IPS-15b (cell line): ENCODE results near the gene UGT1A7.

Experiments
- H3K27me3 ChIP-seq: one replicate; pipeline ENCODE4 v1.6.1; 2013; ENCODE audit warnings: low read length; ENCODE audit not compliant: control insufficient read depth, insufficient read depth
- H3K36me3 ChIP-seq: one replicate; pipeline ENCODE4 v1.6.1; 2013; ENCODE audit warnings: low read length; ENCODE audit not compliant: control insufficient read depth, insufficient read depth
- H3K4me1 ChIP-seq: one replicate; pipeline ENCODE4 v1.6.1; 2013; ENCODE audit warnings: mild to moderate bottlenecking, low read length; ENCODE audit not compliant: control insufficient read depth, insufficient read depth
- H3K4me3 ChIP-seq: one replicate; pipeline ENCODE4 v1.5.1; 2013; ENCODE audit warnings: low read depth, low read length
- H3K9ac ChIP-seq: one replicate; pipeline ENCODE4 v1.6.1; 2013; ENCODE audit warnings: low read depth, mild to moderate bottlenecking, low read length
- H3K9me3 ChIP-seq: one replicate; pipeline ENCODE4 v1.6.1; 2013; ENCODE audit warnings: mild to moderate bottlenecking, low read length; ENCODE audit not compliant: control insufficient read depth, insufficient read depth

The UGT1A7 gene

GRCh38 chr2:233817361-233817911 lies 135.7 kb downstream of the UGT1A7 start:
- H3K9ac ChIP-seq, result no peak overlapping the region
- no peaks in the 10 kb centered on the region for H3K36me3 ChIP-seq
- H3K27me3 ChIP-seq, result no peaks in the 10 kb centered on the region

GRCh38 chr2:233817995-233818638 lies 136.4 kb downstream of the UGT1A7 start:
- Histone ChIP-seq H3K27me3 (no peaks in the 10 kb centered on the region), H3K4me1 (no peaks in the 10 kb centered on the region), H3K4me3 (no peak overlapping the region), H3K36me3 (no peaks in the 10 kb centered on the region), H3K9me3 (no peaks in the 10 kb centered on the region), H3K9ac (no peak overlapping the region)

More at GRCh38 chr2:233817361-233817911, 135.7 kb downstream of the UGT1A7 start:
- H3K4me3 ChIP-seq, result no peak overlapping the region
- H3K9me3 ChIP-seq, result no peaks in the 10 kb centered on the region
- no peaks in the 10 kb centered on the region for H3K4me1 ChIP-seq

GRCh38 chr2:233818639-233819621 lies 137.2 kb downstream of the UGT1A7 start:
- Histone ChIP-seq H3K4me3 (no peak overlapping the region), H3K9me3 (no peaks in the 10 kb centered on the region), H3K4me1 (no peaks in the 10 kb centered on the region), H3K9ac (no peak overlapping the region), H3K36me3 (no peaks in the 10 kb centered on the region), H3K27me3 (no peaks in the 10 kb centered on the region)

- no peaks in the 10 kb centered on the region for H3K4me1 ChIP-seq
- H3K9ac ChIP-seq, result no peak overlapping the region
- H3K4me3 ChIP-seq, result no peak overlapping the region
- H3K9me3 ChIP-seq, result no peaks in the 10 kb centered on the region
- no peaks in the 10 kb centered on the region for H3K36me3 ChIP-seq
- no peaks in the 10 kb centered on the region for H3K27me3 ChIP-seq
Observed at GRCh38 chr2:233819884-233820773, 138.4 kb downstream of the UGT1A7 start.

GRCh38 chr2:233820774-233821105 lies 139.0 kb downstream of the UGT1A7 start:
- H3K4me1 ChIP-seq, result no peaks in the 10 kb centered on the region
- no peak overlapping the region for H3K9ac ChIP-seq
- no peaks in the 10 kb centered on the region for H3K36me3 ChIP-seq
- H3K9me3 ChIP-seq, result no peaks in the 10 kb centered on the region
- H3K4me3 ChIP-seq, result no peak overlapping the region
- H3K27me3 ChIP-seq, result no peaks in the 10 kb centered on the region

- H3K4me3 ChIP-seq, result no peak overlapping the region
- H3K9ac ChIP-seq, result no peak overlapping the region
- H3K27me3 ChIP-seq, result no peaks in the 10 kb centered on the region
- H3K4me1 ChIP-seq, result no peaks in the 10 kb centered on the region
- no peaks in the 10 kb centered on the region for H3K9me3 ChIP-seq
- no peaks in the 10 kb centered on the region for H3K36me3 ChIP-seq
Observed at GRCh38 chr2:233821196-233821595, 139.5 kb downstream of the UGT1A7 start.

GRCh38 chr2:233821709-233822100 lies 140.0 kb downstream of the UGT1A7 start:
- Histone ChIP-seq H3K36me3 (no peaks in the 10 kb centered on the region), H3K4me1 (no peaks in the 10 kb centered on the region), H3K27me3 (no peaks in the 10 kb centered on the region), H3K9ac (no peak overlapping the region), H3K9me3 (no peaks in the 10 kb centered on the region), H3K4me3 (no peak overlapping the region)

- no peaks in the 10 kb centered on the region for H3K36me3 ChIP-seq
- H3K9ac ChIP-seq, result no peak overlapping the region
- H3K4me3 ChIP-seq, result no peak overlapping the region
- no peaks in the 10 kb centered on the region for H3K4me1 ChIP-seq
- H3K9me3 ChIP-seq, result no peaks in the 10 kb centered on the region
- H3K27me3 ChIP-seq, result no peaks in the 10 kb centered on the region
Observed at GRCh38 chr2:233822101-233822771, 140.5 kb downstream of the UGT1A7 start.
